HG02981 (cell line): ENCODE results near the gene NUFIP1.
A peak's percentile ranks its signal among the peaks of the same experiment; 100 is the strongest.
"Not testable (repeated sequence)": the region's sequence is repeated elsewhere in the genome, so short reads cannot be mapped to it uniquely, and the experiment has no call there.

Source experiments
- ATAC-seq: cut with Tn5 transposase; IDR thresholded peaks from one replicate; pipeline ENCODE4 v1.9.1; 2021; ENCODE audit warnings: mild to moderate bottlenecking, moderate library complexity; ENCODE audit not compliant: unreplicated experiment

Gene NUFIP1

GRCh38 chr13:44989071-44989889, at the start of gene NUFIP1, which contains the start of gene GPALPP1:
Gene NUFIP1, minus strand, starts transcription at chr13:44989471. Its CDS starts 35 bp downstream, at chr13:44989436.
Gene GPALPP1, plus strand, starts transcription at chr13:44989538. Its CDS starts 117 bp downstream, at chr13:44989655.
- ATAC-seq: peak; percentile 98

GRCh38 chr13:45036206-45036605, 46.9 kb upstream of the NUFIP1 start:
- no peak for ATAC-seq

GRCh38 chr13:45034342-45034741, 45.1 kb upstream of the NUFIP1 start:
- ATAC-seq: no peak

- ATAC-seq: no peak
These were observed 35.6 kb upstream of the NUFIP1 start for GRCh38 chr13:45024847-45025246.

GRCh38 chr13:45021250-45021649, 32.0 kb upstream of the NUFIP1 start:
- no peak for ATAC-seq

- not testable (repeated sequence) for ATAC-seq
These were observed 30.7 kb upstream of the NUFIP1 start for GRCh38 chr13:45019981-45020380.

- no peak for ATAC-seq
These were observed 27.6 kb upstream of the NUFIP1 start for GRCh38 chr13:45016792-45017425.

GRCh38 chr13:45015300-45015699, 26.0 kb upstream of the NUFIP1 start:
- ATAC-seq: no peak

GRCh38 chr13:45011198-45011597, 21.9 kb upstream of the NUFIP1 start:
- no peak for ATAC-seq

GRCh38 chr13:45007823-45008222, 18.6 kb upstream of the NUFIP1 start:
- ATAC-seq: no peak

GRCh38 chr13:45007225-45007624, 18.0 kb upstream of the NUFIP1 start:
- ATAC-seq: no peak

- no peak for ATAC-seq
These were observed 14.8 kb upstream of the NUFIP1 start for GRCh38 chr13:45004096-45004495.

GRCh38 chr13:45003417-45003816, 14.1 kb upstream of the NUFIP1 start:
- ATAC-seq: no peak

- ATAC-seq: no peak
These were observed 670 bp upstream of the NUFIP1 start for GRCh38 chr13:44989941-44990340.

GRCh38 chr13:44978328-44978727, 10.9 kb downstream of the NUFIP1 start:
- ATAC-seq: no peak

- ATAC-seq: no peak
These were observed 12.2 kb downstream of the NUFIP1 start for GRCh38 chr13:44976949-44977583.

GRCh38 chr13:44976196-44976595, 13.1 kb downstream of the NUFIP1 start:
- no peak for ATAC-seq

GRCh38 chr13:44974056-44974793, 15.0 kb downstream of the NUFIP1 start:
- ATAC-seq: peak; percentile 66

- ATAC-seq: no peak
These were observed 16.2 kb downstream of the NUFIP1 start for GRCh38 chr13:44972956-44973581.
